T47D (cell line): ENCODE measurements around the gene TMEM132A.
A peak's percentile ranks its signal among the peaks of the same experiment; 100 is the strongest.
"Not testable (repeated sequence)": the region's sequence is repeated elsewhere in the genome, so short reads cannot be mapped to it uniquely, and the experiment has no call there.

ENCODE experiments used
- DNase-seq, 2 experiments: peaks; one replicate each; pipeline versions ENCODE4 v3.0.0 to v3.0.0-alpha.2; 2011 to 2012; ENCODE audit warnings: low read depth in 1 of 2, low spot score in 1 of 2
- JUND ChIP-seq: IDR thresholded peaks from 2 replicates; pipeline ENCODE4 v1.6.1; 2012; ENCODE audit warnings: low read depth
- in situ Hi-C: cut with HindIII; loops from 2 replicates; pipeline ENCODE4 v1.10.0; 2016; ENCODE audit warnings: low sequenced_read_pairs, low pct_unique_long_range_greater_than_20kb

The TMEM132A gene

DNA sequence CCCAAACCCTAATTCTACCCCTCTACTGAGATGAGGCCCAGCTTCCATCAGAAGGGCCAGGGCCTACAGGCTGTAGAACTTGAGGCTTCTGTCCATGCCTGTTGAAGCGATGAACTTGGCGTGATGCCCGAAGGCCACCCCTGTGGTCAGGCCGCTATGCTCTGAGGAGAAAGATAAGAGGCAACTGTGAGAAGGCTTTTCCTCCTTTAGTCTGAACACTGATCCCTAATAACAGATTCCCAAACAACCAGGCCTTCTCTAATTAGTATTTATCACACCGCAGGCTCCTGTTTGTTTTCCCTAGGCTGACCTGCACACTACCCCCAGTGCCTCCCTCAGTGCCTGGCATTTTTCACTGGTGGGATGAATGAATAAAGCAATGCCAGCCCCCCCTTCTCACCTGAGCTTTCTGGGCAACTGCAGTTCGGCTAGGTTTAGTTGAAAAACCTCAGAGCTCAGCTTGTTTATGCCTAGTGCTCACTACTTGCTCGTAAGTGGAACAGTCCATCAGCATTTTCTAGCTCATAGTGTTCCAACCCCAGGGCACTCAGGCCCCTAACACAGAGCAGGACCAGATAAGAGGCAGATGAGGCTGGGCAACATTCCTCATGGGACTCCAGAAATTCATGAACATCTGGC lies 33.0 kb upstream of the TMEM132A start:
- in situ Hi-C loops, result no loop called here
- TF ChIP-seq JUND, result no peak
- DNase-seq, result no peak

DNA sequence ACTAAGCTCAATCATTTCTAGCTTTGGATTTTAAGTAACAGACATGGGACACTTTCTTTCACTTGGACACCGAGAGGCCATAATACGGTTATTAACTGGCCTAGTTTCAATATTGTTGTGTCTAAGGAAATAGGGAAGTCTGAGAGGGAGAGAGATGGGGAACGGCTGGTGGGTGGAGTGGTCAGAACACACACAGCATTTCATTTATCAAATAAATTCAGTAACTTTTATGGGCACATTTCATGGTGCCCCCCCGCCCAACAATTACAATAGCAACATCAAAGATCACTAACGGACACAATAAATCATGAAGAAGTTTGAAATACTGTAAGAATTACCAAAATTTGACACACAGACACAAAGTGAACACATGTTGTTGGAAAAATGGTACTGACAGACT lies 28.6 kb upstream of the TMEM132A start:
- TF ChIP-seq JUND, result no peak
- DNase-seq, result no peak
- in situ Hi-C loops, result no loop called here

DNA sequence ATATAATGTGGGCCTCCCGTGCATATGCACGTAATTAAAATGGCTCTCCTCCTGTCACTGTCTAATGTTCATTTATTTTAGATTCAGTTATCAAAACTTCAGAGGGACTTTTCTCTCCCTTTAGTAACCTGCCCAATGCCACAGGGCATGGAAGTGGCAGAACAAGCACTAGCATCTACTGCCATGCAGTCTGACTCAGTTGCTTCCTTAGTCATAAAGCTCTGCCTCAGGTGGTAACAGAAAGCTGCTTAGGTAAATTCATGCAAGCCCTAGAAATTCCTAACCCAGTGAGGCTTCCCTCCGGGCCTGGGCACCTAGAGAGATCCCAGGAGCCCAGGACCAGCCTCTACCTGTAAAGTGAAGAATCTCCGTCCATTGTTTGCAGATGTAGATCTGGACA lies 26.8 kb upstream of the TMEM132A start:
- TF ChIP-seq JUND, result no peak
- DNase-seq, result no peak
- in situ Hi-C loops, result no loop called here

DNA sequence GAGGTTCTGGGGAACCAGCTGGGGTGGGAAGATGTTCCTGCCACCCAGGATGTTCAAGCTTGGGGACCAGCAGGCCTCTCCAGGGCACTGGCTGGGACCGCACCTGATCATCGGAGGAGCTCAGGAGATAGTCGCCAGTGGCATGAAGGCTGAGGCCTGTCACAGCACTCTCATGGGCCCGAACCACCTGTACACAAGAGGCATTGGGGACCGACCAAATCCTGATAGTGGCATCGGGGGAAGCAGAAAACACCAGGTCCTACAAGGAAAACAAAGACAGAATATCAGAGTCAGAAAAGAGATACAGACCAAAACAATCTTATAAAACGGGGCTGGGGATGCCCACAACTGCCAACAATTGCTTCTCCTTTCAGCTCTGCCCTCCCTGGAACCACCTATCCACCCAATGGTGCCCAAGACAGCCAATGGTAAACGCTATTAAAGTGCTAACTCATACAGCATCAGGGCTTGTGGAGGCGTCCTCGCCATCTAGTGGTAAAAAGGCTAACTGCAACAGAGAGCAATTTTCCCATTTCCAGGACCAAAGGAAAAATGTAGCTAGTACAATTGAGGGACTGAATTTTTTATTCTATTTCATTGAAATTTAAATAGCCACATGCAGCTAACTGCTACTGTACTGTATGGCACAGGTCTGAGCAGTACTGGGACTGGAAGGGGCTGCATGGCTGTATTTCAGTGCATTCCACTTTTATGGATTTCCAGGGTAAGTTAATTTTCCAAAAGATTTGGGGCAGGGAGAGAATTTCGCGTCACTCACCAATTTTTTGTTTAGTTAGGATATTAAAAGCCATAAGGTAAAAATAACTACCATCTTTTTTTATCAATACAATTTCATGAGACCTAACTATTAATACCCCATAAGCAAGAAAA lies 25.0 kb upstream of the TMEM132A start:
- peak; percentile 66 to 84 for DNase-seq
- TF ChIP-seq JUND, result no peak
- in situ Hi-C loops, result no loop called here

DNA sequence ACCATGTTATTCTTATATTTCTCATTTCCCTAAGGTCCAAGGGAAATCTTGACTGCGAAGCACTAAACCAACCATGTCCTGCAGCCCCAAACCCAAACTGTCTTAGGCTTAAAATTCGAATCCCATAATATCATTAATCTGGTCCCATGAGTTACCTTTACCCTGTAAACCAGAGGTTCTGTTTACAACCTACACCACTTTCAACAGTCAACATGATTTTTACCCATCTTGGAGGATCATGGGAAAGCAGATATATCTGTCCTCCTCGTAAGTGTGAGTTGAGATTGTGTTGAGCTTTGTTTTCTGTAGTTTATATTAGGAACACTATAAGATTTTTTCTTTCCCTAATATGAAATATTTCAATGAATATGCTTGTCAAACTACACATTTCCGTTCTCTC lies 24.3 kb upstream of the TMEM132A start:
- no peak for DNase-seq
- in situ Hi-C loops, result no loop called here
- no peak for TF ChIP-seq JUND

DNA sequence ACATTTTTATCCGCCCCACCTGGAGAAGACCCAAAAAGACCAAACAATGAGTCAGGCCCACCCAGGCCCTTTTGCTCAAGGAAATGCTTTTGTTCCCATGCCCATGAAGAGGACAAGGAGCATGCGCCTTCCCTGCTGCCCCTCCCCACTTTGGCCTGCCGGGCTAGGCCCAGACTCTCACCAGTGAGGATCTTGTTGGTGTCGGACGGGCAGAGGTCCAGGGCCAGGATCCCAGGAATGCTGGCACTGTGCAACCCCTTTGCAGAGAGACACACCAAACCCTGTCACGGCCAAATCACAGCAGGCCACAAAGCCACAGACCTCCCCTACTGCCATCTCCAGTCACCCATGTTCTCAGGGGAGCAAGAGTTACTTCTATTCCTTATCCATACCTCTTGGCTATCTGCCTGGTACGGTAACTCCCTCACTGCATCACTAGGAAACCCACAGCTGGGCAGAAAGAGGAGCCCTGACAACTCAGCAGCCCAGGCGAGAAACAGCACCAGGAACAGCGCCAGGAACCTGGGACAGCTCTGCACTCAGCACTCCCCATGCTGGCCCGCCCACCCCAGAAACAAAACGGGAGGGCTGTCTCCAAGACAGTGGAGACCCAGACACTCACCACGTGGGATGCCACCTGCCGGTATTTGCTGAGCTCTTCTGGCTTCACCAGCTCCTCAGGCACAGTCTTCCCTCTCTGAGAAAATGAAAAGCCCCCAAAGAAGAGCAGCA lies 23.4 kb upstream of the TMEM132A start:
- in situ Hi-C loops, result no loop called here
- no peak for TF ChIP-seq JUND
- DNase-seq, result no peak

DNA sequence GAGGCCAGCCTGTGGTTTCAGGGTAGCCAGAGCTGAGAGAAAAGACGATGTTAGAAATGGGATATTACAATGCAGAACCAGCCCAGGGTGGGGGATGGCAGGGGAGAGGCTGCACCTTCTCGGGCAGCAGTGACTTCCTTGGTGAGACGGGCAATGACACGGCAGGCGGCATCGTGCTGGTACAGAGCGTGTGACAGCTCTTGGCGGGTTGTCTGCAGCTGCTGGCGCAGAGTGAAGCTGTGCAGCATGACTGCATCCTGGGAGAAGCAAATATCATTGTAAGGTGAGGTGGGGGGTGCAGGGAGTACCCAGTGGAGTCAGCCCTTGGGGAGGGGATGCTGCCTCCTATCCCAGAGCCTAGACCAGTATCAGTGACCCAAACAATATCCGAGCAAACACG lies 21.6 kb upstream of the TMEM132A start:
- TF ChIP-seq JUND, result no peak

DNA sequence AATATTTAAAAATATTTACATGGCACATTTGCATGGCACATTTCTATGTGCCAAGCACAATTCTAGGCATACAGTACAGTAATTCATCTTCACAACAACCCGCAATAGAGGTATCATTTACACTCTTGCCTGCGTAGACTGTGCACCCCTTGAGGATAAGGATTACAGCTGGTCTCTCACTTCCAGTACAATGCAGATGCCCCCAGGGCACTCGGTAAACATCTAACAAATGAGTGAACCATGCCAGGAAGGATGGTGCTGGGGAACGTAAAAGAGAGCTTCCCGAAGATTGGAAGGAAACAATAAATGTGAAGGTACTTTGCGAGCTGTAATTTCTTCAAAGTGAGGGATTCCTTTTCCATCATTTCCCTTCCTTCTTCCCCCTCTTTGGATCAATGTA lies 19.2 kb upstream of the TMEM132A start:
- in situ Hi-C loops, result no loop called here
- no peak for TF ChIP-seq JUND
- peak in 1 of 2 experiments; percentile 44 for DNase-seq

More for the DNA sequence above, 21.6 kb upstream of the TMEM132A start:
- no peak for DNase-seq
- in situ Hi-C loops, result no loop called here

DNA sequence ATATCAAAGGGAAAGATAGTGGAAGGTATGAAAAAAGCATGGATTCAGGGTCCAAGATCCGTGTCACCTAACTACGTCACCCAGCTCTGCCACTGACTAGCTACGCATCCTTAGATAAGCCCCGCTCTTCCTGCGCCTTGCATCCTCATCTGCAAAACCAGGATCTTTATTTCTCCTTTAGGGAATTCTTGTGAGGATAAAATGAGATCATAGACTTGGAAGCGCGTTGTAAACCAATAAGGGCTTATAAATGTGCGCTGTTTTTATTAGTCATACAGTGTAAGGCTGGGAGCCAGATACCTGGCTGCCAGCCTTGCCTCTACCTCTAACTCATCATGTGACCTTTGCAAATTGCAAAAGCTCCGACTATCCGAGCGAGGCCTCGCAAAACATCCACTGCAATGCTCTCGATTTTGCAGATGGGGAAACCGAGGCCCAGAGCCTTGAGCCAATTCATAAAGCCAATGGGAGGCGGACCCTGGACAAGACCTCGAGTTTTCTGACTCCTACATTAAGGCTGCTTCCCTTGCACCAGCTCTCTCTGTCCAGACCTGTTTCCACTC lies 18.6 kb upstream of the TMEM132A start:
- in situ Hi-C loops, result no loop called here
- DNase-seq, result peak in 1 of 2 experiments; percentile 30
- TF ChIP-seq JUND, result no peak

DNA sequence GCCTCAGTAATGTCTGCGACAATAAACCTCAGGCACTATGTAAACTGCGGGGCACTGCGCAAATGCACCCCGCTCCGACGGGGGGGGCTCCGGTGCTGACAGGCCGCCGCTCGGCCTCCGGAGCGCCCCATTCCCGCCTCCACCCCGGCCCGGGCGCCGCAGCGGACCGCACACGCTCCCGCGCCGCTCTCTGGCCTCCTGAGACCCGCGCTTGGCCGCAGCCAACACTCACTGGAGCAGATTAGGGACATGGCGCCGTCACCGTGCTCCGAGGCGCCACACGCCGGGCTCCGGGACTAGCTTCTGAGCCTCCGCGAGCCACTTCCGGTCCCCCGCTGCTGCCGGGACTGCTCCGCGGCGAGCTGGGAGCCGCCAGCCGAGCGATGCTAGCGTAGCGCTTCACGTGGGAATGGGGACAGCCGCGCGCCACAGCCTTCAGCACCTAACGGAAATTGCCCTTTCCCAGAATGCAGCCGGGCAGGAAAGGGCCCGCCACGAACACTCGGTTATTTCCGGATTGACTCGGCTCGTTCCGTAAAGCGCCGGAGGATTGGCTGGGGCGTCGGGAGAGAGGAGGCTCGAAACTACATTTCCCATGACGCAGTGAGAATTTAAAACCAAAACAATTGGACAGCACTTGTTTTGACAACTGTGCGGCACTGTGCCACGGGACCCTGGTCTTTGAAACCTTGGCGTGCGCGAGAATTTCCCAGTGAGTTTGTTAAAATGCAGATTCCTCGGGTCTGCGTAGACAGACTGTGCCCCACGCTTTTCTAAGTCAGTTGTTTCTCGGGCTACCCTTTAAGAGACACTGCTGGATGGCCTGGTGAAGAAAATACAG lies 17.9 kb upstream of the TMEM132A start, which contains the start of gene PRPF19:
TSS of gene PRPF19 (minus strand) at position 454 of the 841 bp plus-strand sequence. CDS start at position 251, 203 bp downstream.
- TF ChIP-seq JUND, result no peak
- DNase-seq, result peak; percentile 98 to 99
- in situ Hi-C loops, result no loop called here

DNA sequence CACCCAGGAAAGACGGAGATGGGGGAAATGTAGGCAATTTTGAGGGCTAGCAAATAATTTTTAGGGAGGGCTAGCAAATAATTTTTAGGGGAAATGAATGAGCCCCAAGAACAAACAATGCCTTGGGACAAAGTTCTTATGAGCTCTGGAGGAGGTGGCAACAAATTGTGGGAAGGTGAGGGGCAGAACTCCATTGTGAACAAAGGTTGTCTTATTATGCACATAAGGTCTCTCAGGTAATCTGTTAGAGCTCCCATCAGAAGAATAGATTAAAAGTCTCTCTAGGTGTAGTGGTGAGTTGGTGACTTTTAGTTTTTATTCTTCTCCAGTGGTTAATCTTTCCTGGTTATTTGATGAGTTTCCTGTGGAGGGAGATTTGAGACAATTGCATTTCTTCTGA lies 15.5 kb upstream of the TMEM132A start:
- no peak for DNase-seq
- no peak for TF ChIP-seq JUND
- in situ Hi-C loops, result no loop called here

DNA sequence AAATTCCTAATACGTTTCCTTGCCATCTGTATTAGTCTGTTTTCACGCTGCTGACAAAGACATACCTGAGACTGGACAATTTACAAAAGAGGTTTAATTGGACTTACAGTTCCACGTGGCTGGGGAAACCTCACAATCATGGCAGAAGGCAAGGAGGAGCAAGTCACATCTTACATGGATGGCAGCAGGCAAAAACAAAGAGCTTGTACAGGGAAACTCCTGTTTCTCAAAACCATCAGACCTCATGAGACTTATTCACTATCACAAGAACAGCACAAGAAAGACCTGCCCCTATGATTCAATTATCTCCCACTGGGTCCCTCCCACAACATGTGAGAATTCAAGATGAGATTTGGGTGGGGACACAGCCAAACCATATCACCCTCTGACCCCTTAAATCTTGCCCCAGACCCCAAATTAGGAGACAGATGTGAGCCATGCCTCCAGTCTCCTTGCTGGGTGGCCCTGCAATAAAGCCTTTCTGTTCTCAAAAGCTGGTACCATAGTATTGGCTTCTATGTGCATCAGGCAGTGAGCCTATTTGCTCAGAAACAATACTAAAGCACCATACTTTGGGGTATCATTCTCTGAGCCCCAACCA lies 14.5 kb upstream of the TMEM132A start:
- DNase-seq, in situ Hi-C loops: not testable (repeated sequence)
